ENCODE results near the gene FCF1. TPM values are rescaled to one million over a fixed set of nuclear protein-coding genes. Genes with fewer than 3 reads are reported as not detected.

Gene FCF1
- total RNA-seq, 4 donors from 2014 or later: 19.1 to 26.7 (median 23.2) TPM

GRCh38 chr14:74673768-74674167 lies 39.2 kb upstream of the FCF1 start:
- H3K36me3 ChIP-seq: peaks cover 46 to 82% (median 75%) of the 10 kb centered on the region in 4 donors
- intact Hi-C loops (cut with DNase I): no loop called here
- no peak for DNase-seq (ENCODE audit: extremely low spot score)
- no peak overlapping the region for H3K27ac ChIP-seq (replicated peaks in 1 of 4)
- H3K4me1 ChIP-seq: peaks cover 0 to 6% (median 0%) of the 10 kb centered on the region in 4 donors
- H3K27me3 ChIP-seq: no peaks in the 10 kb centered on the region
- TF ChIP-seq CTCF (IDR thresholded peaks at IDR 0.05): no peak
- no peak for TF ChIP-seq EP300 (IDR thresholded peaks at IDR 0.05)
- TF ChIP-seq POLR2AphosphoS5 (IDR thresholded peaks at IDR 0.05): no peak
- TF ChIP-seq POLR2A (IDR thresholded peaks at IDR 0.05; ENCODE audit: low read depth): no peak
- 81% methylated on average over 4 of the region's 4 CpGs for WGBS
- H3K9me3 ChIP-seq: no peaks in the 10 kb centered on the region
- no peak overlapping the region for H3K4me3 ChIP-seq

GRCh38 chr14:74675219-74675618 lies 37.7 kb upstream of the FCF1 start:
- H3K27ac ChIP-seq (replicated peaks in 1 of 4): no peak overlapping the region

GRCh38 chr14:74682169-74682952 lies 30.6 kb upstream of the FCF1 start:
- peaks cover 0 to 87% (median 62%) of the 10 kb centered on the region in 4 donors for H3K36me3 ChIP-seq
- no peaks in the 10 kb centered on the region for H3K9me3 ChIP-seq
- 94% methylated on average over 10 of the region's 10 CpGs for WGBS
- no peak overlapping the region for H3K27ac ChIP-seq (replicated peaks in 1 of 4)
- H3K4me3 ChIP-seq: no peak overlapping the region
- no peak for DNase-seq (ENCODE audit: extremely low spot score)
- TF ChIP-seq POLR2A (IDR thresholded peaks at IDR 0.05; ENCODE audit: low read depth): no peak
- TF ChIP-seq CTCF (IDR thresholded peaks at IDR 0.05): no peak
- TF ChIP-seq EP300 (IDR thresholded peaks at IDR 0.05): no peak
- TF ChIP-seq POLR2AphosphoS5 (IDR thresholded peaks at IDR 0.05): no peak
- intact Hi-C loops (cut with DNase I): no loop called here
- peaks cover 0 to 7% (median 0%) of the 10 kb centered on the region in 4 donors for H3K4me1 ChIP-seq
- H3K27me3 ChIP-seq: no peaks in the 10 kb centered on the region

More at GRCh38 chr14:74675219-74675618, 37.7 kb upstream of the FCF1 start:
- H3K4me3 ChIP-seq: no peak overlapping the region
- H3K27me3 ChIP-seq: no peaks in the 10 kb centered on the region
- H3K36me3 ChIP-seq: peaks cover 33 to 82% (median 72%) of the 10 kb centered on the region in 4 donors
- no peak for TF ChIP-seq POLR2AphosphoS5 (IDR thresholded peaks at IDR 0.05)
- no peak for TF ChIP-seq CTCF (IDR thresholded peaks at IDR 0.05)
- intact Hi-C loops (cut with DNase I): no loop called here
- peaks cover 0 to 6% (median 0%) of the 10 kb centered on the region in 4 donors for H3K4me1 ChIP-seq
- no peak for DNase-seq (ENCODE audit: extremely low spot score)
- H3K9me3 ChIP-seq: no peaks in the 10 kb centered on the region

GRCh38 chr14:74683406-74683805 lies 29.5 kb upstream of the FCF1 start:
- no peak for DNase-seq (ENCODE audit: extremely low spot score)
- TF ChIP-seq EP300 (IDR thresholded peaks at IDR 0.05): no peak
- TF ChIP-seq CTCF (IDR thresholded peaks at IDR 0.05): no peak
- TF ChIP-seq POLR2AphosphoS5 (IDR thresholded peaks at IDR 0.05): no peak
- TF ChIP-seq POLR2A (IDR thresholded peaks at IDR 0.05; ENCODE audit: low read depth): no peak
- Histone ChIP-seq H3K4me1 (peaks cover 0 to 7% (median 0%) of the 10 kb centered on the region in 4 donors), H3K36me3 (peaks cover 0 to 92% (median 67%) of the 10 kb centered on the region in 4 donors), H3K9me3 (no peaks in the 10 kb centered on the region), H3K27ac (replicated peaks in 1 of 4) (no peak overlapping the region), H3K4me3 (no peak overlapping the region), H3K27me3 (no peaks in the 10 kb centered on the region)
- intact Hi-C loops (cut with DNase I): no loop called here
- WGBS: 52% methylated on average over 3 of the region's 3 CpGs

Measured in esophagus muscularis mucosa (tissue), 4 donors.